DND-41 (cell line): ENCODE measurements around the gene GRM4.

Experiments
- ATAC-seq: fragments of 200-7000 bp; cut with Tn5 transposase; 3 replicates; pipeline ENCODE4 v1.9.1; 2021; ENCODE audit warnings: low read depth; ENCODE audit not compliant: insufficient read depth
- DNase-seq: peaks from one replicate; pipeline ENCODE4 v3.0.0-alpha.2; 2020
- H2AFZ ChIP-seq: 2 replicates; pipeline ENCODE4 v1.6.0; 2012; ENCODE audit warnings: low read depth, low read length
- H3K27ac ChIP-seq: 2 replicates; pipeline ENCODE4 v1.5.1; 2012; ENCODE audit warnings: low read length, inconsistent platforms
- H3K27me3 ChIP-seq: fragments of 200-600 bp; sonication (generic); 2 replicates; pipeline ENCODE4 v1.6.0; 2012; ENCODE audit warnings: low read length, mild to moderate bottlenecking, inconsistent platforms; ENCODE audit not compliant: insufficient read depth, poor library complexity
- H3K36me3 ChIP-seq: 2 replicates; pipeline ENCODE4 v1.5.1; 2012; ENCODE audit warnings: low read length, inconsistent platforms; ENCODE audit not compliant: insufficient read depth
- H3K4me1 ChIP-seq: 2 replicates; pipeline ENCODE4 v1.5.1; 2012; ENCODE audit warnings: mild to moderate bottlenecking, low read length; ENCODE audit not compliant: insufficient read depth
- H3K4me2 ChIP-seq: 2 replicates; pipeline ENCODE4 v1.6.0; 2012; ENCODE audit warnings: mild to moderate bottlenecking, moderate library complexity, low read length, inconsistent platforms; ENCODE audit not compliant: insufficient read depth
- H3K4me3 ChIP-seq, 2 experiments: fragments of 200-600 bp in 1 of 2; shearing (Covaris generic) in 1 of 2; 2 replicates each; pipeline ENCODE4 v1.5.1; 2012 to 2016; ENCODE audit warnings: inconsistent platforms in 2 of 2, low read length in 2 of 2, mild to moderate bottlenecking in 2 of 2, low read depth in 1 of 2, moderate library complexity in 1 of 2
- H3K79me2 ChIP-seq: 2 replicates; pipeline ENCODE4 v1.6.0; 2012; ENCODE audit warnings: low read length, inconsistent platforms; ENCODE audit not compliant: insufficient read depth
- H3K9ac ChIP-seq: 2 replicates; pipeline ENCODE4 v1.6.0; 2012; ENCODE audit warnings: low read depth, mild to moderate bottlenecking, inconsistent platforms, low read length, moderate library complexity
- H3K9me3 ChIP-seq: 2 replicates; pipeline ENCODE4 v1.5.1; 2012; ENCODE audit warnings: low read length, moderate library complexity, mild to moderate bottlenecking, inconsistent platforms; ENCODE audit not compliant: insufficient read depth, severe bottlenecking
- H4K20me1 ChIP-seq: 2 replicates; pipeline ENCODE4 v1.6.0; 2012; ENCODE audit warnings: low read length; ENCODE audit not compliant: insufficient read depth
- EZH2 ChIP-seq: IDR thresholded peaks from 3 replicates; pipeline ENCODE4 v1.6.1; 2012; ENCODE audit warnings: borderline replicate concordance, low read depth, mild to moderate bottlenecking, moderate library complexity, low read length, inconsistent platforms; ENCODE audit not compliant: severe bottlenecking
- TF ChIP-seq, protein P1 (sequence below): IDR thresholded peaks from 2 replicates; pipeline ENCODE4 v1.5.1; 2012; ENCODE audit warnings: borderline replicate concordance, low read length, moderate library complexity, mild to moderate bottlenecking; ENCODE audit not compliant: poor library complexity, severe bottlenecking; ENCODE audit errors: extremely low read depth

The GRM4 gene

DNA sequence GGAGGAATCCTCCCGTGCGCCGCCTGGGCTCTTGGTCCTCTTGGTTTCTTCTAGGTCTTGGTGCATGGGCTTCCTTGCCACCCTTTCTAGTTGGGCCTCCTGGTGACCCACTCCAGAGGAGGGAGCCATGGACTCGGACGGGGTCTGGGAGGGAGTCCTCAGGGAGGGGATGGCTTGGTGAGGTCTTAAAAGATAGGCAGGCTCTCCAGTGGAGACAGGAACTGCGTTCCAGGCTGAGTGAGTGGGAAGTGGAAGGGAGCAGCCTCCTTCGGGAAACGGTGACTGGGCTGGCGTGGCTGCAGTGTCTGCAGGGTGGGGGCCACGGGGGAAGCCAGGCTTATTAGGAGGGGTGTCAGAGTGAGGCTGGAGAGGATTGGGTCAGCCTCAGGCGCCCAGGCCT is 152.8 kb downstream of the GRM4 start:
- no peak overlapping the region for H3K4me2 ChIP-seq
- TF ChIP-seq, protein P1, sequence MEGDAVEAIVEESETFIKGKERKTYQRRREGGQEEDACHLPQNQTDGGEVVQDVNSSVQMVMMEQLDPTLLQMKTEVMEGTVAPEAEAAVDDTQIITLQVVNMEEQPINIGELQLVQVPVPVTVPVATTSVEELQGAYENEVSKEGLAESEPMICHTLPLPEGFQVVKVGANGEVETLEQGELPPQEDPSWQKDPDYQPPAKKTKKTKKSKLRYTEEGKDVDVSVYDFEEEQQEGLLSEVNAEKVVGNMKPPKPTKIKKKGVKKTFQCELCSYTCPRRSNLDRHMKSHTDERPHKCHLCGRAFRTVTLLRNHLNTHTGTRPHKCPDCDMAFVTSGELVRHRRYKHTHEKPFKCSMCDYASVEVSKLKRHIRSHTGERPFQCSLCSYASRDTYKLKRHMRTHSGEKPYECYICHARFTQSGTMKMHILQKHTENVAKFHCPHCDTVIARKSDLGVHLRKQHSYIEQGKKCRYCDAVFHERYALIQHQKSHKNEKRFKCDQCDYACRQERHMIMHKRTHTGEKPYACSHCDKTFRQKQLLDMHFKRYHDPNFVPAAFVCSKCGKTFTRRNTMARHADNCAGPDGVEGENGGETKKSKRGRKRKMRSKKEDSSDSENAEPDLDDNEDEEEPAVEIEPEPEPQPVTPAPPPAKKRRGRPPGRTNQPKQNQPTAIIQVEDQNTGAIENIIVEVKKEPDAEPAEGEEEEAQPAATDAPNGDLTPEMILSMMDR, result no peak
- TF ChIP-seq EZH2, result no peak
- H2AFZ ChIP-seq, result no peak overlapping the region
- no peaks in the 10 kb centered on the region for H3K27me3 ChIP-seq
- no peak overlapping the region for H3K4me3 ChIP-seq
- ATAC-seq (no peak), DNase-seq (no peak)
- H4K20me1 ChIP-seq, result no peaks in the 10 kb centered on the region
- no peaks in the 10 kb centered on the region for H3K4me1 ChIP-seq
- H3K9ac ChIP-seq, result no peak overlapping the region
- H3K36me3 ChIP-seq, result no peaks in the 10 kb centered on the region
- no peaks in the 10 kb centered on the region for H3K9me3 ChIP-seq
- H3K27ac ChIP-seq, result no peak overlapping the region
- H3K79me2 ChIP-seq, result no peaks in the 10 kb centered on the region

DNA sequence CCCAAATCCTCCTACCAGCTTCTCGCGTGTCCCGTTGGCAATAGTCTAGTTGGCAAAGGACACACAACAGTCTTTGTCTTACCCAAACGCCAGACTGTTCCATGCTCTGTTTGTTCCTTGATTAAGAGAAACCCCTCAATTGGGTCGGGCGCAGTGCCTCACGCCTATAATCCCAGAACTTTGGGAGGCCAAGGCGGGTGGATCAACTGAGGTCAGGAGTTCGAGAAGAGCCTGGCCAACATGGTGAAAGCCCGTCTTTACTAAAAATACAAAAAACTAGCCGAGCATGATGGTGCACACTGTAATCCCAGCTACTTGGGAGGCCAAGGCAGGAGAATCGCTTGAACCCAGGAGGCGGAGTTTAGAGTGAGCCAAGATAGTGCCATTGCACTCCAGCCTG is 153.7 kb downstream of the GRM4 start:
- TF ChIP-seq EZH2, result no peak
- TF ChIP-seq, protein P1, result no peak
- Histone ChIP-seq H3K36me3 (no peaks in the 10 kb centered on the region), H3K9me3 (no peaks in the 10 kb centered on the region), H3K27me3 (no peaks in the 10 kb centered on the region), H3K4me2 (no peak overlapping the region), H4K20me1 (no peaks in the 10 kb centered on the region), H3K4me1 (no peaks in the 10 kb centered on the region), H2AFZ (no peak overlapping the region), H3K4me3 (no peak overlapping the region), H3K9ac (no peak overlapping the region), H3K27ac (no peak overlapping the region), H3K79me2 (no peaks in the 10 kb centered on the region)
- DNase-seq, result no peak
- no peak for ATAC-seq

DNA sequence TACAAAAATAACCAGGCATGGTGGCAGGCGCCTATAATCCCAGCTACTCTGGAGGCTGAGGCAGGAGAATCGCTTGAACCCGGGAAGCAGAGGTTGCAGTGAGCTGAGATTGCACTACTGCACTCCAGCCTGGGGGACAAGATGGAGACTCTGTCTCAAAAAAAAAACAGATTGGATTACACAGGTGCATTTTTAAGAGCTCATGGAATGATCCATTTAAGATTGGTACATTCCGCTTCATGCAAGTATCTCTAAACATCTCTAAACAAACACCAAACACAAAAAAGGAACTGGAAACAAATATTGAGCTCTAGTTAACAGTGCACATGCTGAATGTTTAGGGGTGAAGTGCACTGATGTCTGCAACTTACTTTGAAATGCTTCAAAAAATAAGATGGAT is 154.3 kb downstream of the GRM4 start:
- Histone ChIP-seq H3K9me3 (no peaks in the 10 kb centered on the region), H3K79me2 (no peaks in the 10 kb centered on the region), H3K4me2 (no peak overlapping the region), H3K4me3 (no peak overlapping the region), H3K36me3 (no peaks in the 10 kb centered on the region), H2AFZ (no peak overlapping the region), H3K27ac (no peak overlapping the region), H3K9ac (no peak overlapping the region), H4K20me1 (no peaks in the 10 kb centered on the region), H3K27me3 (no peaks in the 10 kb centered on the region), H3K4me1 (no peaks in the 10 kb centered on the region)
- DNase-seq (no peak), ATAC-seq (no peak)
- TF ChIP-seq, protein P1, result no peak
- TF ChIP-seq EZH2, result no peak

DNA sequence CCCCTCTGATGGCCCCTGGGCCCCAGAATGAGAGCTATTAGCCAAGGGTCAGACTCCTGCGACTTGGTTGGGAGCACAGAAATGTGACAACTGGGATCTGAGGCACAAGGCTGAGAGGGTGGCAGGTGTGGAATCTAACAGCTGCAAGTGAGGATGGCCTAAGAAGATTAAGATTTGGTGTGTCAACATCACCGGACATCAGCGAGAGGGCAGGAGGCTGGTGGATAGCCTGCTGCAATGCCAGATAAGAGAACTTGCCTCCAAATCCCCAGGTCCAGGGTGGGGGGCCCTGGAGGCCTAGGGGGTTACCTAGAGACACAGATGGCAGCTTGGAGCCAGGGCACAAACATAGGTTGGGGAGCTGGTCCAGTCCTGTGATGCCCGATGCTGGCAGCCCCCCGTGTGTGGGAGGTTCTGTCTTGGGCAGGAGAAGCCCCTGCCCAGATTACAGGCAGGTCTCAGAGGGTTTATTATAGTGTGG is 155.8 kb downstream of the GRM4 start:
- Histone ChIP-seq H3K27me3 (no peaks in the 10 kb centered on the region), H4K20me1 (no peaks in the 10 kb centered on the region), H3K79me2 (no peaks in the 10 kb centered on the region), H3K9me3 (no peaks in the 10 kb centered on the region), H2AFZ (no peak overlapping the region), H3K4me1 (no peaks in the 10 kb centered on the region), H3K9ac (no peak overlapping the region), H3K36me3 (no peaks in the 10 kb centered on the region), H3K27ac (no peak overlapping the region), H3K4me3 (no peak overlapping the region), H3K4me2 (no peak overlapping the region)
- TF ChIP-seq, protein P1, result no peak
- TF ChIP-seq EZH2, result no peak
- DNase-seq (no peak), ATAC-seq (no peak)
